Measurements from ENCODE around the gene MOSPD3. TPM values are rescaled to one million over a fixed set of nuclear protein-coding genes. Genes with fewer than 3 reads are reported as not detected.

Gene MOSPD3
- total and polyA plus RNA-seq, 2 of the 13 experiments (the other 11 are each of a cell fraction or from before 2014, with no cell fraction given): 7.6 to 8.8 TPM

DNA sequence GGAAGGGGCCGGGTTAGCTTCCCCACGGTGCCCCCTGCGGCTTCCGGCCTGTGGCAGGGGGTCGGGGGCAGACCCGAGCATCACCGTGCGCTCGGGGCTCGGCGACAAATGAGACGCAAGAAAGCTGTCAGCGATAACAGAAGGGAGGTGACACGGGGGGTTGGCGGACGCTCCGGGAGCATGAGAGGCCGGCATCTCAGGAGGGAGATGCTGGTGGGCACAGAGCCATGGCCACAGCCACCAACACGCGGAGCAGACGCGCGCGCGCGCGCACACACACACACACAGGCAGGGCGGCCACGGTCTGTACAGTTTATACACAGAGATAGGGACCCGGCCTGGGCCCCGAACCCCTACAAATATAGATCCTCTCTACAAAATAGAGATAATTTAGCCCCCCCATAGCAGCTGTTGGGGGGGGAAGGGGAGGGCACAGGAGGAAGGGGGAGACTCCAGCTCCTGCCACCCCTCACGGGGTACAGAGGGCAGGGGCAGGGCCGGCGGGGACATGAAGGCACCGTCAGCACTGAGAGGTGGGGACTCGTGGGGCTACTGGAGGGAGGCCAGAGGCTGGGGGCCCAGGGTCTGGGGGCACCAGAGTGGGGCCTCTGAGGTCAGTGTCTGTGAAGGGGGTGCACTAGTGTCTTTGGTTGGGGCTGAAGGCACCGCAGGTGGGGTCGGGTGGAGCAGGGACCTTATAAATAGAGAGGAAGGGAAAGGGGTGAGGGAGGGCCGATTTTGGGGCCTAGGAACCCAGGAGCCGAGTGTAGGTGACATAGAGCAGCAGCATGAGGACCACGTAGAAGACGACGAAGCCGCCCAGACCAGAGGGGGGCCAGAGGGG lies 37.8 kb upstream of the MOSPD3 start (continued):
- TF ChIP-seq, protein P1, sequence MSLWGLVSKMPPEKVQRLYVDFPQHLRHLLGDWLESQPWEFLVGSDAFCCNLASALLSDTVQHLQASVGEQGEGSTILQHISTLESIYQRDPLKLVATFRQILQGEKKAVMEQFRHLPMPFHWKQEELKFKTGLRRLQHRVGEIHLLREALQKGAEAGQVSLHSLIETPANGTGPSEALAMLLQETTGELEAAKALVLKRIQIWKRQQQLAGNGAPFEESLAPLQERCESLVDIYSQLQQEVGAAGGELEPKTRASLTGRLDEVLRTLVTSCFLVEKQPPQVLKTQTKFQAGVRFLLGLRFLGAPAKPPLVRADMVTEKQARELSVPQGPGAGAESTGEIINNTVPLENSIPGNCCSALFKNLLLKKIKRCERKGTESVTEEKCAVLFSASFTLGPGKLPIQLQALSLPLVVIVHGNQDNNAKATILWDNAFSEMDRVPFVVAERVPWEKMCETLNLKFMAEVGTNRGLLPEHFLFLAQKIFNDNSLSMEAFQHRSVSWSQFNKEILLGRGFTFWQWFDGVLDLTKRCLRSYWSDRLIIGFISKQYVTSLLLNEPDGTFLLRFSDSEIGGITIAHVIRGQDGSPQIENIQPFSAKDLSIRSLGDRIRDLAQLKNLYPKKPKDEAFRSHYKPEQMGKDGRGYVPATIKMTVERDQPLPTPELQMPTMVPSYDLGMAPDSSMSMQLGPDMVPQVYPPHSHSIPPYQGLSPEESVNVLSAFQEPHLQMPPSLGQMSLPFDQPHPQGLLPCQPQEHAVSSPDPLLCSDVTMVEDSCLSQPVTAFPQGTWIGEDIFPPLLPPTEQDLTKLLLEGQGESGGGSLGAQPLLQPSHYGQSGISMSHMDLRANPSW (CRISPR knock-in tag; IDR thresholded peaks at IDR 0.05; ENCODE audit: borderline replicate concordance): no peak
- TF ChIP-seq MEIS1 (CRISPR knock-in tag; IDR thresholded peaks at IDR 0.05; ENCODE audit: borderline replicate concordance): no peak
- no peak for TF ChIP-seq PAWR (CRISPR knock-in tag; IDR thresholded peaks at IDR 0.05; ENCODE audit: borderline replicate concordance)
- TF ChIP-seq ZEB1 (IDR thresholded peaks at IDR 0.05; ENCODE audit: insufficient replicate concordance, low read depth): no peak
- TF ChIP-seq, protein P2, sequence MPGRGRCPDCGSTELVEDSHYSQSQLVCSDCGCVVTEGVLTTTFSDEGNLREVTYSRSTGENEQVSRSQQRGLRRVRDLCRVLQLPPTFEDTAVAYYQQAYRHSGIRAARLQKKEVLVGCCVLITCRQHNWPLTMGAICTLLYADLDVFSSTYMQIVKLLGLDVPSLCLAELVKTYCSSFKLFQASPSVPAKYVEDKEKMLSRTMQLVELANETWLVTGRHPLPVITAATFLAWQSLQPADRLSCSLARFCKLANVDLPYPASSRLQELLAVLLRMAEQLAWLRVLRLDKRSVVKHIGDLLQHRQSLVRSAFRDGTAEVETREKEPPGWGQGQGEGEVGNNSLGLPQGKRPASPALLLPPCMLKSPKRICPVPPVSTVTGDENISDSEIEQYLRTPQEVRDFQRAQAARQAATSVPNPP (CRISPR knock-in tag; IDR thresholded peaks at IDR 0.05): no peak
- TF ChIP-seq TBX2 (CRISPR knock-in tag; IDR thresholded peaks at IDR 0.05; ENCODE audit: borderline replicate concordance): no peak
- TF ChIP-seq, protein P3, sequence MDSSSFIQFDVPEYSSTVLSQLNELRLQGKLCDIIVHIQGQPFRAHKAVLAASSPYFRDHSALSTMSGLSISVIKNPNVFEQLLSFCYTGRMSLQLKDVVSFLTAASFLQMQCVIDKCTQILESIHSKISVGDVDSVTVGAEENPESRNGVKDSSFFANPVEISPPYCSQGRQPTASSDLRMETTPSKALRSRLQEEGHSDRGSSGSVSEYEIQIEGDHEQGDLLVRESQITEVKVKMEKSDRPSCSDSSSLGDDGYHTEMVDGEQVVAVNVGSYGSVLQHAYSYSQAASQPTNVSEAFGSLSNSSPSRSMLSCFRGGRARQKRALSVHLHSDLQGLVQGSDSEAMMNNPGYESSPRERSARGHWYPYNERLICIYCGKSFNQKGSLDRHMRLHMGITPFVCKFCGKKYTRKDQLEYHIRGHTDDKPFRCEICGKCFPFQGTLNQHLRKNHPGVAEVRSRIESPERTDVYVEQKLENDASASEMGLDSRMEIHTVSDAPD (CRISPR knock-in tag; IDR thresholded peaks at IDR 0.05): no peak
- 0 out of 2 replicates have a peak, but pooled peaks have one; percentile 22 for TF ChIP-seq SNRNP70 (IDR thresholded peaks at IDR 0.05; ENCODE audit: low read depth, low read length)
- TF ChIP-seq GPN1 (CRISPR knock-in tag; IDR thresholded peaks at IDR 0.05; ENCODE audit: borderline replicate concordance): no peak
- TF ChIP-seq ZNF674 (CRISPR knock-in tag; IDR thresholded peaks at IDR 0.05; ENCODE audit: low read depth): no peak
- TF ChIP-seq, protein P4, sequence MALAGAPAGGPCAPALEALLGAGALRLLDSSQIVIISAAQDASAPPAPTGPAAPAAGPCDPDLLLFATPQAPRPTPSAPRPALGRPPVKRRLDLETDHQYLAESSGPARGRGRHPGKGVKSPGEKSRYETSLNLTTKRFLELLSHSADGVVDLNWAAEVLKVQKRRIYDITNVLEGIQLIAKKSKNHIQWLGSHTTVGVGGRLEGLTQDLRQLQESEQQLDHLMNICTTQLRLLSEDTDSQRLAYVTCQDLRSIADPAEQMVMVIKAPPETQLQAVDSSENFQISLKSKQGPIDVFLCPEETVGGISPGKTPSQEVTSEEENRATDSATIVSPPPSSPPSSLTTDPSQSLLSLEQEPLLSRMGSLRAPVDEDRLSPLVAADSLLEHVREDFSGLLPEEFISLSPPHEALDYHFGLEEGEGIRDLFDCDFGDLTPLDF (CRISPR knock-in tag; IDR thresholded peaks at IDR 0.05): no peak
- no peak for TF ChIP-seq CENPX (CRISPR knock-in tag; IDR thresholded peaks at IDR 0.05)
- no peak for TF ChIP-seq ZBTB3 (CRISPR knock-in tag; IDR thresholded peaks at IDR 0.05; ENCODE audit: borderline replicate concordance, low read depth)
- no peak for TF ChIP-seq ZNF703 (CRISPR knock-in tag; IDR thresholded peaks at IDR 0.05; ENCODE audit: borderline replicate concordance)
- TF ChIP-seq ZNF781 (CRISPR knock-in tag; IDR thresholded peaks at IDR 0.05; ENCODE audit: borderline replicate concordance, not compliant biosample characterization): no peak
- no peak for TF ChIP-seq SOX13 (IDR thresholded peaks at IDR 0.05)
- no peak; a peak in 1 of 4 replicates for TF ChIP-seq SOX13 (CRISPR knock-in tag; conservative IDR thresholded peaks at IDR 0.05 in 1 of 2, IDR thresholded peaks at IDR 0.05 in 1 of 2)
- TF ChIP-seq KAT2B (IDR thresholded peaks at IDR 0.05; ENCODE audit: borderline replicate concordance, low read depth, low read length): no peak
- TF ChIP-seq PCBP1 (IDR thresholded peaks at IDR 0.05; ENCODE audit: borderline replicate concordance, low read depth, low read length): 0 out of 2 replicates have a peak, but pooled peaks have one; percentile 5
- TF ChIP-seq REXO4 (CRISPR knock-in tag; IDR thresholded peaks at IDR 0.05; ENCODE audit: borderline replicate concordance): no peak
- TF ChIP-seq POLR2AphosphoS2 (IDR thresholded peaks at IDR 0.05; ENCODE audit: low read depth, low read length): peak; percentile 46; the same call in 1 of the 2 replicates
- no peak for TF ChIP-seq ELF1 (CRISPR knock-in tag; IDR thresholded peaks at IDR 0.05)
